B cell (primary cell): Measurements from ENCODE around the gene UBXN6.

Experiments used
- CTCF ChIP-seq: fragments of 200-600 bp; IDR thresholded peaks from one replicate; pipeline ENCODE4 v1.8.0; 2022; ENCODE audit warnings: antibody characterized with exemption, mild to moderate bottlenecking
- EZH2 ChIP-seq: IDR thresholded peaks from 2 replicates; pipeline ENCODE4 v1.6.1; 2012; ENCODE audit warnings: borderline replicate concordance, low read depth, mild to moderate bottlenecking, moderate library complexity, low read length; ENCODE audit not compliant: insufficient read depth, poor library complexity, severe bottlenecking

DNA sequence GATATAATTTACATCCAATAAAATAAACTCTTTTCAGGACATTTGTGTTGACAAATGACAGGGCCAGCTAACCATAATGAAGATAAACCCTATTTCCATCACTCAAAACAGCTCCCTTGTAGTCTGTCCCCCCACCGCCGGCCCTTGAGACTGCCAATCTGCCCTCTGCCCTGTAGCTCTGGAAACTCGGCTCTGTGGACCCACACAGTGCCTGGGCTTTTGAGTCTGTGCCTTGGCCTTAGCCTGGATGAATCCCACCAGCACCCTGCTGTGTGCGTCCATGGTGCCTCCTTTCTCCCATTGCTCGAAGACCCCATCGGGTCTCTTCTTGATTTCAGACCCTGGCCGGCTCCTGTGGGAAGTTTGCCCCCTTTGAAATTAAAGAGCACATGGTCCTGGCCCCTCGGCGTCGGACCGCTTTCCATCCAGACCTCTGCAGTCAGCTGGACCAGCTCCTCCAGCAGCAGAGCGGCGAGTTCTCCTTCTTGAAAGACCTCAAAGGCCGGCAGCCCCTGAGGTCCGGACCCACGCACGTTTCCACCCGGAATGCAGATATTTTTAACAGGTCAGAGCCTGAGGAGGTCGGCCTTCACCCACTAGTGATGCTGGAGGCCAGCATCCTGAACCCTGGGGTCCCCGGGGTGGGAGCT, 29.1 kb downstream of the UBXN6 start:
- no peak for TF ChIP-seq CTCF
- no peak for TF ChIP-seq EZH2
